ENCODE results near the gene PLPPR3. TPM values are rescaled to one million over a fixed set of nuclear protein-coding genes. Genes with fewer than 3 reads are reported as not detected.
"Not testable (repeated sequence)": the region's sequence is repeated elsewhere in the genome, so short reads cannot be mapped to it uniquely, and the experiment has no call there.

PLPPR3 gene
- total RNA-seq, 1 donor from 2014 or later, result not detected

GRCh38 chr19:853614-854220, 32.0 kb upstream of the PLPPR3 start:
- DNase-seq (ENCODE audit: low spot score), result not testable (repeated sequence)

- DNase-seq (ENCODE audit: low spot score), result no peak
Measured at GRCh38 chr19:853014-853585, 31.3 kb upstream of the PLPPR3 start.

- DNase-seq (ENCODE audit: low spot score), result no peak
Measured at GRCh38 chr19:852136-853013, 30.6 kb upstream of the PLPPR3 start, which contains the start of gene ELANE. TSS of gene ELANE (plus strand) at chr19:852303. CDS start at chr19:852329, 26 bp downstream.

GRCh38 chr19:850979-851335, 29.2 kb upstream of the PLPPR3 start:
- DNase-seq (ENCODE audit: low spot score), result no peak

GRCh38 chr19:850221-850978, 28.6 kb upstream of the PLPPR3 start:
- peak; percentile 91 for DNase-seq (ENCODE audit: low spot score)

- DNase-seq (ENCODE audit: low spot score), result not testable (repeated sequence)
Measured at GRCh38 chr19:849195-849594, 27.4 kb upstream of the PLPPR3 start.

- no peak for DNase-seq (ENCODE audit: low spot score)
Measured at GRCh38 chr19:848386-848921, 26.7 kb upstream of the PLPPR3 start.

GRCh38 chr19:845707-846521, 24.2 kb upstream of the PLPPR3 start:
- no peak for DNase-seq (ENCODE audit: low spot score)

- no peak for DNase-seq (ENCODE audit: low spot score)
Measured at GRCh38 chr19:844546-844971, 22.8 kb upstream of the PLPPR3 start.

- no peak for DNase-seq (ENCODE audit: low spot score)
Measured at GRCh38 chr19:843836-844545, 22.2 kb upstream of the PLPPR3 start.

GRCh38 chr19:843180-843835, 21.6 kb upstream of the PLPPR3 start:
- DNase-seq (ENCODE audit: low spot score), result no peak

- not testable (repeated sequence) for DNase-seq (ENCODE audit: low spot score)
Measured at GRCh38 chr19:842802-843179, 21.0 kb upstream of the PLPPR3 start.

- DNase-seq (ENCODE audit: low spot score), result no peak
Measured at GRCh38 chr19:840519-841206, 18.9 kb upstream of the PLPPR3 start, which contains the start of gene PRTN3. TSS of gene PRTN3 (plus strand) at chr19:840999. CDS start at chr19:841009, 10 bp downstream.

- DNase-seq (ENCODE audit: low spot score), result no peak
Measured at GRCh38 chr19:835210-835810, 13.6 kb upstream of the PLPPR3 start.

GRCh38 chr19:834216-834615, 12.5 kb upstream of the PLPPR3 start:
- DNase-seq (ENCODE audit: low spot score), result no peak

GRCh38 chr19:831407-832369, 9.9 kb upstream of the PLPPR3 start:
- no peak for DNase-seq (ENCODE audit: low spot score)

GRCh38 chr19:829129-829758, 7.5 kb upstream of the PLPPR3 start:
- no peak for DNase-seq (ENCODE audit: low spot score)
